HPDE6-E6E7 (cell line): ENCODE measurements around the gene CCDC51.
"Not testable (repeated sequence)": the region's sequence is repeated elsewhere in the genome, so short reads cannot be mapped to it uniquely, and the experiment has no call there.

ENCODE experiments used
- DNase-seq: peaks from one replicate; pipeline ENCODE4 v3.0.0; 2011; ENCODE audit warnings: missing footprints; ENCODE audit errors: extremely low spot score

The CCDC51 gene

GRCh38 chr3:48465531-48466378, 25.8 kb upstream of the CCDC51 start:
- DNase-seq, result peak; percentile 88

GRCh38 chr3:48465237-48465530, 25.3 kb upstream of the CCDC51 start:
- no peak for DNase-seq

- DNase-seq, result no peak
Measured at GRCh38 chr3:48464713-48465221, 24.8 kb upstream of the CCDC51 start.

- DNase-seq, result no peak
Measured at GRCh38 chr3:48463703-48464102, 23.8 kb upstream of the CCDC51 start.

GRCh38 chr3:48461767-48462166, 21.8 kb upstream of the CCDC51 start:
- DNase-seq, result not testable (repeated sequence)

- DNase-seq, result no peak
Measured at GRCh38 chr3:48460517-48460902, 20.6 kb upstream of the CCDC51 start.

GRCh38 chr3:48459773-48460516, 20.0 kb upstream of the CCDC51 start:
- no peak for DNase-seq

- no peak for DNase-seq
Measured at GRCh38 chr3:48459331-48459730, 19.4 kb upstream of the CCDC51 start.

GRCh38 chr3:48456456-48456855, 16.5 kb upstream of the CCDC51 start:
- no peak for DNase-seq

GRCh38 chr3:48451270-48451669, 11.4 kb upstream of the CCDC51 start:
- DNase-seq, result no peak

- DNase-seq, result peak; percentile 60
Measured at GRCh38 chr3:48446425-48447193, 6.7 kb upstream of the CCDC51 start, which contains the start of gene ATRIP. TSS of gene ATRIP (plus strand) at chr3:48446737. CDS start at chr3:48446846, 109 bp downstream.

- no peak for DNase-seq
Measured at GRCh38 chr3:48446043-48446424, 6.1 kb upstream of the CCDC51 start.

- no peak for DNase-seq
Measured at GRCh38 chr3:48445277-48445882, 5.5 kb upstream of the CCDC51 start.

- no peak for DNase-seq
Measured at GRCh38 chr3:48441940-48442339, 2.0 kb upstream of the CCDC51 start.

GRCh38 chr3:48440590-48440958, 655 bp upstream of the CCDC51 start:
- no peak for DNase-seq

- no peak for DNase-seq
Measured at GRCh38 chr3:48437812-48438211, 2.1 kb downstream of the CCDC51 start.

GRCh38 chr3:48436855-48437254, 3.1 kb downstream of the CCDC51 start:
- DNase-seq, result no peak

GRCh38 chr3:48436477-48436787, 3.5 kb downstream of the CCDC51 start:
- DNase-seq, result no peak

GRCh38 chr3:48435774-48436476, 4.0 kb downstream of the CCDC51 start:
- peak; percentile 35 for DNase-seq

- DNase-seq, result no peak
Measured at GRCh38 chr3:48435223-48435595, 4.7 kb downstream of the CCDC51 start.

- no peak for DNase-seq
Measured at GRCh38 chr3:48434591-48435222, 5.2 kb downstream of the CCDC51 start.
